Spinal cord (tissue), 10 donors: ENCODE data around the gene LRFN4. TPM values are rescaled to one million over a fixed set of nuclear protein-coding genes. Genes with fewer than 3 reads are reported as not detected.

Experiments
- DNase-seq, 6 donors: peaks; one replicate each; pipeline versions ENCODE4 v3.0.0 to v3.0.0-alpha.2; 2013 to 2015; ENCODE audit warnings: low spot score in 6 of 6, low read depth in 4 of 6
- H3K27ac ChIP-seq: one replicate; pipeline ENCODE4 v1.5.1; 2013; ENCODE audit warnings: low read depth, low read length, control low read depth
- H3K27me3 ChIP-seq: one replicate; pipeline ENCODE4 v1.6.1; 2013; ENCODE audit warnings: low read length; ENCODE audit not compliant: control insufficient read depth, insufficient read depth
- H3K36me3 ChIP-seq: one replicate; pipeline ENCODE4 v1.6.1; 2013; ENCODE audit warnings: low read length; ENCODE audit not compliant: control insufficient read depth, insufficient read depth
- H3K4me1 ChIP-seq: one replicate; pipeline ENCODE4 v1.6.1; 2013; ENCODE audit warnings: low read length; ENCODE audit not compliant: control insufficient read depth, insufficient read depth
- H3K4me3 ChIP-seq: one replicate; pipeline ENCODE4 v1.5.1; 2013; ENCODE audit warnings: low read depth, low read length, control low read depth
- H3K9me3 ChIP-seq: one replicate; pipeline ENCODE4 v1.6.1; 2013; ENCODE audit warnings: low read length; ENCODE audit not compliant: control insufficient read depth, insufficient read depth
- WGBS: methylation state at CpG from one replicate; pipeline ENCODE4 v1.1.5; 2013; ENCODE audit warnings: missing lambda C conversion rate; ENCODE audit not compliant: insufficient coverage; 5-methylcytosine and 5-hydroxymethylcytosine counted together
- polyA plus RNA-seq, 2 donors: library from polyadenylated mRNA; unstranded; fragments of 120-200 nt; gene quantifications; one replicate each; pipeline ENCODE4 v1.2.1, GENCODE V29; 2013; ENCODE audit not compliant: insufficient read length in 2 of 2
- total RNA-seq, 2 donors: library from RNA; depleted of rRNA in 1 of 2; stranded (reverse); fragments of 120-200 nt in 1 of 2; fragments of >200 nt in 1 of 2; gene quantifications; one replicate each; pipeline versions ENCODE4 v1.2.3 to v1.2.4, GENCODE V29; 2013 to 2014
- donor health status: healthy.

Gene LRFN4
- total and polyA plus RNA-seq, 4 donors, result 17.8 to 76.9 (median 59.4) TPM

GRCh38 chr11:66850588-66851238 is 6.2 kb upstream of the LRFN4 start:
- 91% methylated on average over 21 of the region's 23 CpGs for WGBS
- H3K27me3 ChIP-seq, result no peaks in the 10 kb centered on the region
- DNase-seq, result no peak
- no peak overlapping the region for H3K27ac ChIP-seq
- no peak overlapping the region for H3K4me3 ChIP-seq
- H3K36me3 ChIP-seq, result peaks cover 83% of the 10 kb centered on the region
- no peaks in the 10 kb centered on the region for H3K9me3 ChIP-seq
- peaks cover 13% of the 10 kb centered on the region for H3K4me1 ChIP-seq

GRCh38 chr11:66851239-66851596 is 5.6 kb upstream of the LRFN4 start:
- 71% methylated on average over 3 of the region's 4 CpGs for WGBS
- peaks cover 15% of the 10 kb centered on the region for H3K4me1 ChIP-seq
- H3K4me3 ChIP-seq, result no peak overlapping the region
- H3K9me3 ChIP-seq, result no peaks in the 10 kb centered on the region
- H3K27ac ChIP-seq, result no peak overlapping the region
- no peaks in the 10 kb centered on the region for H3K27me3 ChIP-seq
- DNase-seq, result no peak
- peaks cover 78% of the 10 kb centered on the region for H3K36me3 ChIP-seq

- no peak overlapping the region for H3K27ac ChIP-seq
- 79% methylated on average over 26 of the region's 26 CpGs for WGBS
- H3K4me3 ChIP-seq, result no peak overlapping the region
- no peaks in the 10 kb centered on the region for H3K9me3 ChIP-seq
- H3K27me3 ChIP-seq, result no peaks in the 10 kb centered on the region
- H3K36me3 ChIP-seq, result peaks cover 72% of the 10 kb centered on the region
- DNase-seq, result no peak
- H3K4me1 ChIP-seq, result peaks cover 15% of the 10 kb centered on the region
Measured at GRCh38 chr11:66851698-66852465, 5.0 kb upstream of the LRFN4 start.

- H3K27me3 ChIP-seq, result no peaks in the 10 kb centered on the region
Measured at GRCh38 chr11:66852466-66853241, 4.2 kb upstream of the LRFN4 start.

GRCh38 chr11:66853242-66854229 is 3.3 kb upstream of the LRFN4 start:
- Histone ChIP-seq H3K36me3 (peaks cover 70% of the 10 kb centered on the region), H3K4me1 (peaks cover 28% of the 10 kb centered on the region), H3K27ac (no peak overlapping the region), H3K4me3 (no peak overlapping the region), H3K9me3 (no peaks in the 10 kb centered on the region), H3K27me3 (no peaks in the 10 kb centered on the region)
- DNase-seq, result no peak
- WGBS, result 92% methylated on average over 26 of the region's 26 CpGs

More at GRCh38 chr11:66852466-66853241, 4.2 kb upstream of the LRFN4 start:
- peaks cover 20% of the 10 kb centered on the region for H3K4me1 ChIP-seq
- H3K36me3 ChIP-seq, result peaks cover 69% of the 10 kb centered on the region
- no peak overlapping the region for H3K27ac ChIP-seq
- no peak overlapping the region for H3K4me3 ChIP-seq
- 88% methylated on average over 26 of the region's 26 CpGs for WGBS
- DNase-seq, result no peak
- H3K9me3 ChIP-seq, result no peaks in the 10 kb centered on the region

- no peak overlapping the region for H3K27ac ChIP-seq
Measured at GRCh38 chr11:66854231-66854661, 2.6 kb upstream of the LRFN4 start.

GRCh38 chr11:66854729-66855211 is 2.1 kb upstream of the LRFN4 start:
- peaks cover 70% of the 10 kb centered on the region for H3K36me3 ChIP-seq
- H3K4me3 ChIP-seq, result no peak overlapping the region
- DNase-seq, result no peak
- no peak overlapping the region for H3K27ac ChIP-seq
- H3K27me3 ChIP-seq, result no peaks in the 10 kb centered on the region
- H3K4me1 ChIP-seq, result peaks cover 37% of the 10 kb centered on the region
- H3K9me3 ChIP-seq, result no peaks in the 10 kb centered on the region
- 98% methylated on average over 15 of the region's 15 CpGs for WGBS

More at GRCh38 chr11:66854231-66854661, 2.6 kb upstream of the LRFN4 start:
- Histone ChIP-seq H3K4me1 (peaks cover 34% of the 10 kb centered on the region), H3K4me3 (no peak overlapping the region), H3K27me3 (no peaks in the 10 kb centered on the region), H3K36me3 (peaks cover 70% of the 10 kb centered on the region), H3K9me3 (no peaks in the 10 kb centered on the region)
- 94% methylated on average over 12 of the region's 12 CpGs for WGBS
- DNase-seq, result no peak

- no peaks in the 10 kb centered on the region for H3K9me3 ChIP-seq
- peak; percentile 61 to 96 (median 82) for DNase-seq
- H3K27ac ChIP-seq, result peak overlapping the region; percentile 93
- H3K36me3 ChIP-seq, result peaks cover 70% of the 10 kb centered on the region
- H3K4me3 ChIP-seq, result peak overlapping the region; percentile 75
- no peaks in the 10 kb centered on the region for H3K27me3 ChIP-seq
- 2% methylated on average over 41 of the region's 51 CpGs for WGBS
- peaks cover 37% of the 10 kb centered on the region for H3K4me1 ChIP-seq
Measured at GRCh38 chr11:66855574-66856495, 1.0 kb upstream of the LRFN4 start.
